ENCODE measurements around the gene HPN.

HPN gene

GRCh38 chr19:35065574-35065973 is 24.1 kb downstream of the HPN start:
- no peak for DNase-seq

GRCh38 chr19:35066121-35066520 is 24.6 kb downstream of the HPN start:
- DNase-seq = no peak

DNA sequence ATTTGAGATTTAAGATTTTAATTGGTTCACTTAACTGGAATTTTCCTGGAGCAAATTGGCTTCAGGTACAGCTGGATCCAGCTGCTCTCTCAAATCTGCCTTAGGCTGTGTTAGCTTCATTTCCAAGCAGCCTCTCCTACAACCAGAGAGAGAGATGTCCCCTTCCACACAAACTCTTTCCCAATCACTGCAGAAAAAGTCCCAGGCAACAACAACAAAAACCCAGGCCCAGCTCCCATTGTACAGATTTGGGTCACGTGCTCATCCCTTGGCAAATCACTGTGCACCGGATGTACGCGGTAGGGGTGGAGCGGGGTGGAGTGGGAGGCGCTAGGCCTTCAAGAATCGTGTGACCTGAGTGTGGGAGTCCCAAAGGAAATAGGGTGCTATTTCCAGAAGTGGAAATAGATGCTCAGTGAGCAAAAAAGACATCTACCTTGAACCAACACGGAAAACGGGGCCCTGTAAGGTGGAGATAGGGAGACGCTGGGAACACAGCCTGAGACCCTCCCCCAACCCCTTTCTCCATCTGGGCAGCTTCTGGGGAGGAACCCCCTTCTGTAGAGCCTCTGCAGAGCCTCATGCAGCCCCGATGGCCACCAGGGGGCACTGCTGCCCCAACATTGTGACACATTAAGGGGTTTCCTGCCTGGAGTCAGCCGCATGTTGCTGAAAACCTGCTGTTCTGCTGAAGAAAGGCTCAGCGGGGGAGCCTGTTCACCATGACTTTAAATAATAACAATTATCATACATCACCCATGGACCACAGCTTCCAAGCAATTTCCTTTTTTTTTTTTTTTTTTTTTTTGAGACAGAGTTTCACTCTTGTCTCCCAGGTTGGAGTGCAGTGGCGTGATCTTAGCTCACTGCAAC is 25.4 kb downstream of the HPN start:
- peak; percentile 89 for DNase-seq

DNA sequence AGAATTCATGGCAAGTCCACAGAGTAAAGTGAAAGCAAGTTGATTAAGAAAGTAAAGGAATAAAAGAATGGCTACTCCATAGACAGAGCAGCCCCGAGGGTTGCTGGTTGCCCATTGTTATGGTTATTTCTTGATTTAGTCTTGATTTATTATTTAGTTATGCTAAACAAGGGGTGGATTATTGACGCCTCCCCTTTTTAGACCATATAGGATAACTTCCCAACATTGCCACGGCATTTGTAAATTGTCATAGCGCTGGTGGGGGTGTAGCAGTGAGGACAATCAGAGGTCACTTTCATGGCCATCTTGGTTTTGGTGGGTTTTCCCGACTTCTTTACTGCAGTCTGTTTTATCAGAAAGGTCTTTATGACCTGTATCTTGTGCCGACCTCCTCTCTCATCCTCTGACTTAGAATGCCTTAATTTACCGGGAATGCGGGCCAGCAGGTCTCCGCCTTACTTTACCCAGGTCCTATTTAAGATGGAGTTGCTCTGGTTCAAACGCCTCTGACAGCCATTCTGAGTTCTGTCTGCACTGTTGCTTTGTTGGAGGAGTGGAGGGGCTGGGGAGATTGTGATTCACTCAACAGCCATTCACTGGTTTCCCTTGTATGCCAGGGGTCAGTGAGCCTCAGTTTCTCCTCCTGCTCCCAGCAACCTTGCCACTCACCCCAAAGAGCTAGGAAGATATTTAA is 27.6 kb downstream of the HPN start:
- DNase-seq = no peak

DNA sequence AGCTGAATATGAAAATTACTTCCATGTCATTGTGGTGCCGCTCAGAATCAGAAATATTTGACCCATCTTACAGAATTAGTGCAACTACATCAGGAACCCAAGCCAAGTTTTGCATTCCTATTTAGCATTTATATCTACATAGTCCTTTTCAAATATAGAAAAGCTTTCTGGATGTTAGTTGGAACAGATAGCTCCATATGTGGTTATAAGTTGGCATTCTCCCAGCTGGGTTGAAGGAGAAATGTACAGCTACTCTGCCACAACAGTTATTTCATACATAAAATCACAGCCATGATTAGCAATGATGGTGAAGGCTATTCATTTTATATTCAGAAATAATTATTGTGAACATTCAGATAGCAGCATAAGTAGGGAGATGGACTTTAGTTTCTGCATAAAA is 28.2 kb downstream of the HPN start:
- no peak for DNase-seq

DNA sequence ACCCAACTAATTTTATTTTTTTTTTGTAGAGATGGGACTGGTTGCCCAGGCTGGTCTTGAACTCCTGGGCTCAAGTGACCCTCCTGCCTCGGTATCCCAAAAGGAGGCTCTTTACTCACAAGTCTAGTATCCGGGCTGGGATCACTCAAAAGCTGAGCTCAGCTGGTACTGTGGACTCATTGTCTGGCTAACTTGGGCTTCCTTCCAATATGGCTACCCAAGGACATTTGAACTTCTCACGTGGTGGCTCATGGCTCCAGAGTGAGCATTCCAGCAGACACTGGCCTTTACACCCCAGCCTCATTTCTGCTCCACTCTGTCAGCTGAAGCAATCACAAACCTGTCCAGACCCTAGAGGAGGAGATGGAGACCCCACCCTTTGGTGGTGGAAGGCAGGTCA is 28.9 kb downstream of the HPN start:
- no peak for DNase-seq

DNA sequence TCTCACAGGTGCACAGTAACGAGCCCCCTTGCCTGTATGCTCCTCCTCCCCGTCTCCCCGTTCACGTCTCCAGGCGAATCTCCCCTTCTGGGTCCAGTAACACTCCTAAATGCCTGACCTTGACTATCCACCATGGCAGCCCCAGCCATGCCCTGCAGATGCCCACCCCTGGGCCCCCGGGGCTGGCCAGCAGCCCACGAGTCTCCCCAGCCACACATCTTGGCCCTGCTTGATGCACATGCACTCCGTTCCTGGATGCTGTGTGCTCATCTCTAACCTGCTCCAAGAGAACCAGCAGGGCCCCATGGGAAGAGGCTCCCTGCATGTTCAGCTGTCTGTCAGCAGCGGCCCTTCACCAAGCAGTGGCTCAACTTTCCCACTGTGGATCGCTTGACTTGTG is 32.0 kb downstream of the HPN start:
- no peak for DNase-seq

- no peak for DNase-seq
These were observed 32.4 kb downstream of the HPN start for GRCh38 chr19:35073941-35074340.

DNA sequence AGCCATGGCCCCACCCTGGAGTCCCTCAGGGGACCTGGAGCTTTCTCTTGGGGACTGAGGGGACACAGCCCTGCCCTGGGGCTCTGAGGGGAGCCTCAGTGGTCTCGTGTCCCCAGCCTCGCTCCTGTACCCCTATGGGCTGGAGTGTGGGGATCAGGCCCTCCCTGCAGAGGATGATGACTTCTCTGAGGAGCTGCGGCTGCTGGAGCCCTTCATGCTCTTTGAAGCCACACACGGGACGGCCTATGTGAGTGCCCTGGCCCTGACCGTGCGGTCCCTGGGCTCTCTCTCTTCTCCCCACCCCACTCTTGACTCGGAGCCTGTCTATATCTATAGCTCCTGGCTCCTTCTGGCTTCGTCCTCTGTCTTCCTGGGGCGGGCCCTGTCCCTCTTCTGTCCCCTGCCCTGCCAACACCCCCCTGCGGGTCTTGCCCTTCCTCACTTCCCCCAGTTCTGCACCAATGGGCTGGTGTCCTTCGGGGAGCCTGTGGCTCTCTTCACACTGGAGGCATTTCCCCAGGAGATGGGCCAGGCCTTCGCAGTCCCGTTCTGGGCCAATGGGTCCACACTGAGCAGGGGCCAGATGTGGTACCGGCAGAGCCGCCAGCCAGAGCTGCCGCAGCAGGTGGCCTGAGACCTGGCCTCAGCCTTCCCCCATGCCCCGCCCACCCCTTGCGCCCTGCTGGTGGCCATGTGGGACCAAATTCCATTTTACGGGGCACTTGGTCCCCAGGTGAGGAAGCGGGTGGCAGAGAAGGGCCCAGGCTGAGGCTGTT is 33.1 kb downstream of the HPN start:
- no peak for DNase-seq

DNA sequence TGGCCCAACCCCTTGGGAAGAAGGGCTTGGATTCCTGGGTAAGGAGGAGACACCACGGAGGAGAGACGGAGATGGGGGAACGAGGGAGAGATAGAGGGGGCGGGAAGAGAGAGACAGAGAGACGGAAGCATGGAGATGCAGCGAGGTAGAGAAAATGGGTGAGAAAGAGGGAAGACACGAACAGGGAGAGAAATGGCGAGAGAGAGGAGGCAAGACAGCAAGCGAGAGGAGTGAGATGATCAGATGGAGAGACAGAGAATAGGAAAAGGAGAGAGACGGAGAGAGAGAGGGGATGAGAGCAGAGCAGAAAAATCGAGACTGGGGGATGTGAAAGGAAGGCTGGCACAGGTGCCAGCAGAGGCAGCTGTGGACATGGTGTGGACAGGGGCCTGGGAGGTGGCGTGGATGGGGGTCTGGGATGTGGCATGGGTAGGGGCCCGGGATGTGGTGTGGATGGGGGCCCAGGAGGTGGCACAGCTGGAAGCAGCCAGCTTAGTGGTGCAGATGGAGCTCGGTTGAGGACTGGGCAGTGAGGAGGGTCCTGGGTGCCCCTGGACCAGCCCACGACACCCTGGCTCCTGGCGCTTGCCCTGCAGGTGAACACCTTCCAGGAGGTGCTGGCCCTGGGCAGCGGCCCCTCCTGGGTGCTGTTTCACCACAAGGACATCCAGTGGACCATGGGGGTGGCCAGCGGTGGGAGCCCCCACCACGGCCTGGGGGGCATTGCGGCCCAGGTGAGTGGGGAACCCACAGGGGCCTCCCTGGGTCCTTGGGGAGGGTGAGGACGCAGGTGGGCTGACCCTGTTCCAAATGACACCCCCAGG is 33.9 kb downstream of the HPN start:
- DNase-seq = no peak

DNA sequence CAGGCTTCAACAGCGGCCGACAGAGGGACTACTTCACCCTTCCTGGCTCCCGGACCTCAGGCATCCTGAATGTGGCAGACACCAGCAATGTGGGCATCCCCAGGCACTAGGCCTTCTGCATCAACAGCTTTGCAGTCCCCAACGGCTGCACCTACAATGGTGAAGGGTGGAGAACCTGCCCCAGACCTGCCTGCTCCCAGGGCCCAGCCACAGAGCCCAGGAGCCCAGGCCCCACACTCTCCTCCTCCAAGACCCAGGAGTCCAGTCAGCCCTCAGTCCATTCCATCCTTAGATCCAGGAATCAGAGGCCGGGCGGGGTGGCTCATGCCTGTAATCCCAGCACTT is 34.5 kb downstream of the HPN start:
- DNase-seq = no peak

DNA sequence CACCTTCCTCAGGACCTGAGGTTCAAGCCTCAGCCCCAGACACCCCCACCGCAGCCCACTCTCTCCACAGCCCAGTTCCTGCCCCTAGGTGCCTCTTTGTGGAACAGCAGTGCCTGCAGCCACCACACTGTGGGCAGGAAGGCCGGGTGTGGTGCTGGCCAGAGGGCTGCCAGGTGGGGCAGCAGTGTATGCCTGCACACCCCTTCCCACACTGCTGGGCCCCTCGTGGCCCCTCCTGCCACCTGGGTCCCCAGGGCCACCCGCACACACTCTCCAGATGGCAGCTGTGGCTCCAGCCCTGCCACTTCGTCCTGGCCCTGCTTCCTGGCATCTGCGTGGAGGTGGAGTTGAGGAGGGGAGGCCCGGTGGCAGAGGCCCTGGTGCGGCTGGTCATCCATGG is 35.1 kb downstream of the HPN start:
- DNase-seq = no peak

GRCh38 chr19:35077411-35078223 is 36.1 kb downstream of the HPN start:
- no peak for DNase-seq

GRCh38 chr19:35079826-35080225 is 38.3 kb downstream of the HPN start:
- DNase-seq = no peak

- no peak for DNase-seq
These were observed 39.2 kb downstream of the HPN start for GRCh38 chr19:35080613-35081170.

GRCh38 chr19:35081201-35081600 is 39.7 kb downstream of the HPN start:
- no peak for DNase-seq

DNA sequence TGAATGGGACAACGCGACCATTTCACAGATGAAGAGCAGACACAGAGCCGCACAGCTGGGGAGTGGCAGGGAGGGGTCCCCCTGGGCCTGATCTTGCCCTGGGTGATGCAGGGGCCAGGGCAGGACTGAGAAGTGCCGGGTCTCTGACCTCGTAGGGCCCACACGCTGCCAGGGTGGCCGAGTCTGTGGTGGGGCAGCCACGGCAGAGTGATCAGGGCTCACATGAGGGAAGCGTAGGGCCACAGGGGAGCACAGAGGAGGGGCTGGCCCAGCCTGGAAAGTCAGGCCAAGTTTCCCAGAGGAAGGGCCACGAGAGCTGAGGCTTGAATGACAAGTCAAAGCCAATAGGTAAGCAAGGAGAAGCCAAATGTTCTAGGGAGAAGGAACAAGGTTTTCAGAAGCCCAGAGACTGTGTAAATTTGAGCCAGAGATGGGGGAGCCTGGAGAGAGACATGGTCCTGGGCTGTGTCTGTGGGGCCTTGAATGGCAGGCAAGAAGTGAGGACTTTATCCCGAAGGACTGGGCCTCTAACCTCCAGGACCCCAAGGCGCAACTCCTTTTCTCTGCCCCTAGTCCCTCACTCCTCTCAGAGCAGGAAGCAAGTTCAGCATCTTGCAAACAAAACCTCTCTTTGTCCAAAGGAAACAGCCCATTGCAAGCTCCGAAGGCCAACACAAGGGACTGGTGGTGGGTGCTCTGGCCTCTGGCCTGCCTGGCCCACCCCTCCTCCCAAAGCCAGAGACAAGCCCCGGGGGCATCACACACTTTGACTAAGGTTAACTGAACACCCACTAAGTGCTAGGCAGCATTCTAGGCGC is 42.4 kb downstream of the HPN start:
- no peak for DNase-seq

DNA sequence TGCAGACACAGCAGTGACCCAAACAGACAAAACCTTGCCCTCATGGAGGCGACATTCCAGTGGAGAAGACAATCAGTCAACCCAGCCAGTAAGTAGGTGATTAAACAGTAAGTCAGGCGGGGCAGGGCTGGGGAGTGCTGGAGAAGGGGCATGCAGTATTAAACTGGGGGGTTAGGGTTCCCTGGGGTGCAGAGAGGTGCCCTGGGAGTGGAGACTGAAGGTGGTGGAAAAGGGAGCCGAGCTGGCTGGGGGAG is 42.9 kb downstream of the HPN start:
- DNase-seq = no peak

DNA sequence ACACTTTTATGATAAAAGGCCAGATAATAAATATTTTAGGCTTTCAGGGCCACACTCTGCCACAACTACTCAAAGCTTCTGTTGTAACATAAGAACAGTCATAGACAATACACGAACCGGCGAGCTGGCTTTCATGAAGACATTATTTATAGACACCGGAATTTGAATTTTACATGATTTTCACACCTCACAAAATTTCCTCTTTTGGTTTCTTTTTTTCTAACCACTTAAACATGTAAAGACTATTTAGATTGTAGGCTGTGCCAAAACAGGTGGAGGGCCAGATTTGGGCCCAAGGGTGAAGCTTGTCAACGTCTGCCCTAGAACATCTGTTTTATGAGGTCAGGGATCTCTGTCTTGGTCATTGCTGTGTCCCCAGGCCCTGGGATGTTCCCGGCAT is 44.4 kb downstream of the HPN start:
- no peak for DNase-seq

DNA sequence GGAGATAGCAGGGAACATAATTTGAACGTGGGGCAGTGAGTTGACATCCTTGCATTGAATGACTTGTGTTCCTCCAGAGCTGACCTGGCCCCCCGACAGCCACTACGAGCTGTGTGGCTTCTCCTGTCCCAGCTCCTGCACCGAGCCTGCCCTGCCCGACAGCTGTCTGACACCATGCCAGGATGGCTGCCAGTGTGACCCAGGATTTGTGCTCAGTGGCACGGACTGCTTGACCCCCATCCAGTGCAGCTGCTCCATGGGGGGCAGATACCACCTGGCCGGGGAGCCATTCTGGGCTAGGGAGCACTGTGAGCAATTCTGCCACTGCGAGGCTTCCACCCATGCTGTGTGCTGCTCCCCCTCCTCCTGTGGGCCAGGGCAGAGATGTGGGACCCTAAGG is 44.9 kb downstream of the HPN start:
- DNase-seq = peak; percentile 57

DNA sequence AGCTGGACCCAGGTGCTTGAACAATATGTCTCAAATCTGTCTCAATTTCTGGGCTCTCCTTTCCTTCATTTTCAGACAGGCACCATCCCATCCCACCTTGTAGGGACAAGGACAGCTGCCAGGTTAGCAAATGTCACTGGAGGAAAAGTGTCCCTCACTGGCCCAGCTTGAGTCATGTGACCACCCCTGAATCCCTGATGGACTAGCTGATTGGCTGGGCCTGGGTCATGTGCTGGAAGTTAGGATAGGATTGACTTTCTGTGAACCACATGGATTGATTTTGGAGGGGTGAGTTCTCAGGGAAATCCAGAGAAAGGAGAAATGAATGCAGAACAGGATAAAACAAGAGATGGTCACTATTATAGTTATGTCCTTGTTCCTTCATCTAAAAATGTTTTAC is 45.9 kb downstream of the HPN start:
- DNase-seq = no peak
